ENCODE data around the gene HSPA1B.

HSPA1B gene

DNA sequence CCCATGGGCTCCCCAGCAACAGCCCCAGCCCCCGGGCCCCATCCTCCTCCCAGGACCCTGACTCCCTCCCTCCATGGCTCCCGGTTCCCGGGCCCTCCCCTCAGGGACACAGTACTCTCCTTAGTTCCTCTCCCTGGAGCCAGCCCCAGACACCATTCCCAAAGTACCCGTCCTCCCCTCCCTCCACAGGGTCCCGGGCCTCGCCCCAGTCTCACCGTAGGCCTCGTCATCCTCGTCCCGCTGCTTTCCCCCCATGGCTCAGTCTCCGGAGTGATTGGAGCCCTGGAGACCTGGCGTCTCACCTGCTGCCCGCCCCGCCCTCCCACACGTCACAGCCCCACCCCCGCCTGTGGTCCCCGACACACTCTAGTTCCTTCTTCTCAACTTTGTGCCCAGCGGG, 51.2 kb downstream of the HSPA1B start, which contains the start of gene SLC44A4:
TSS of gene SLC44A4 (minus strand) at position 272 of the 400 bp plus-strand sequence. CDS start at position 255, 17 bp downstream.
- DNase-seq (ENCODE audit: low read depth in 1 of 2, low spot score in 1 of 2): no peak

DNA sequence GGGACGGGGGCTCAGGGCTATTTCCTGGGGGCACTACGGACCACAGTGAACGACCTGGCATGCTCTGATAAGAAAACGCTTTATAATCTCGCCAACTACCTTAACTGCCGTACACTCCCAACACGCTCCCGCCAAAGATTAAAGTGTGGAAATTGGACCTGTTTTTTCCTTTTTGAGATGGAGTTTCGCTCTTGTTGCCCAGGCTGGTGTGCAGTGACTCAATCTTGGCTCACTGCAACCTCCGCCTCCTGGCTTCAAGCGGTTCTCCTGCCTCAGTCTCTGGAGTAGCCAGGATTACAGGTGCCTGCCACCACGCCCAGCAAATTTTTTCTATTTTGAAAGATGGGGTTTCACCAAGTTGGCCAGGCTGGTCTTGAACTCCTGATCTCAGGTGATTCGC, 51.6 kb downstream of the HSPA1B start:
- no peak for DNase-seq (ENCODE audit: low read depth in 1 of 2, low spot score in 1 of 2)
